H1 (cell line): ENCODE measurements around the gene GRAMD4. TPM values are rescaled to one million over a fixed set of nuclear protein-coding genes. Genes with fewer than 3 reads are reported as not detected.

Experiments
- CBX5 ChIP-seq: fragments of 300-800, 300-1000 bp; sonication (generic); IDR thresholded peaks from 2 replicates; pipeline ENCODE4 v1.7.1; 2016; ENCODE audit warnings: antibody characterized with exemption, low read length, low read depth
- JUND ChIP-seq: IDR thresholded peaks from 2 replicates; pipeline ENCODE4 v1.6.1; 2011; ENCODE audit warnings: mild to moderate bottlenecking, improper control_type of control experiment, low read length
- POLR2A ChIP-seq, 2 experiments: IDR thresholded peaks; 1 replicate in 1 of 2; 2 replicates in 1 of 2; pipeline ENCODE4 v1.6.1; 2011; ENCODE audit warnings: low read depth in 2 of 2, low read length in 2 of 2, mild to moderate bottlenecking in 2 of 2; ENCODE audit errors: control extremely low read depth in 1 of 2
- POLR2AphosphoS5 ChIP-seq: IDR thresholded peaks from 2 replicates; pipeline ENCODE4 v1.6.1; 2011; ENCODE audit warnings: low read depth, low read length
- POU5F1 ChIP-seq: IDR thresholded peaks from 2 replicates; pipeline ENCODE4 v1.6.1; 2011; ENCODE audit warnings: low read depth, mild to moderate bottlenecking, low read length, moderate library complexity
- RAD21 ChIP-seq, 2 experiments: IDR thresholded peaks in 1 of 2; conservative IDR thresholded peaks in 1 of 2; 2 replicates each; pipeline ENCODE4 v1.6.1; 2011; ENCODE audit warnings: low read depth in 2 of 2, low read length in 2 of 2, improper control_type of control experiment in 1 of 2, inconsistent platforms in 1 of 2, mild to moderate bottlenecking in 1 of 2, moderate library complexity in 1 of 2
- SIRT6 ChIP-seq: IDR thresholded peaks from one replicate; pipeline ENCODE4 v1.7.1; 2012; ENCODE audit warnings: low read length, inconsistent platforms
- polyA plus RNA-seq, 7 experiments: library from polyadenylated mRNA; depleted of rRNA in 3 of 7; stranded (reverse) in 5 of 7; unstranded in 2 of 7; fragments of >200 nt in 5 of 7; fragments of 200-250 nt in 2 of 7; gene quantifications; 1 replicate in 5 of 7; 2 replicates in 1 of 7; 4 replicates in 1 of 7; pipeline versions ENCODE4 v1.2.1 to v1.2.3, GENCODE V29; 2011 to 2013; ENCODE audit warnings: missing spikeins in 2 of 7, mixed read lengths in 2 of 7
- total RNA-seq: library from RNA; stranded (reverse); fragmentation: NEBNext Ultra II Directional; extraction: Animal tissue kit (Norgen Biotek cat#: 25700); gene quantifications from 2 replicates; pipeline ENCODE4 v1.2.1, GENCODE V29; 2021

Gene GRAMD4
- total and polyA plus RNA-seq, 2 of the 8 experiments (the other 6 are each of a cell fraction or from before 2014, with no cell fraction given) = 7.9 to 25.6 TPM

DNA sequence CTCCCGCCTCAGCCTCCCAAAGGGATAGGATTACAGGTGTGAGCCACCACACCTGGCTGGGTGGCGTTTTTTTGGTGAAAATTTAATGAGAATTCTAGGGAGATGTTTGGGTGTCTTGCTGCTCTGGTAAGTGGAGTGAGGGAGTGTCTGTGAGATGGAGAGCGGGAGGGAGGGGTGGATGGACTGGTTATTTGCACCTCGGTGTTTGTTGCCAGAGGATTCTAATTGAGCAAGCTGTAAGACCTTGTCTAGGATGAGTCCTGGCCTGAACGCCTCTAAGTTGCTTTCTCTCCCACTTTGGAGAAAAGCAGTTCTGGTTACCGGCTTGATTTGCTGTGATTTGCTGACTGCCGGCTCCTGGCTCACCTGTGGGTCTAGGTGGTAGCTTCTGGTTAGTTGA is 22.0 kb upstream of the GRAMD4 start (continued):
- no peak for TF ChIP-seq SIRT6
- TF ChIP-seq CBX5 = no peak
- TF ChIP-seq POU5F1 = no peak
- TF ChIP-seq POLR2A (IDR thresholded peaks at IDR 0.05; ENCODE audit: control extremely low read depth in 1 of 2, low read depth in 2 of 2, low read length in 2 of 2) = no peak
- TF ChIP-seq RAD21 (IDR thresholded peaks at IDR 0.05 in 1 of 2, conservative IDR thresholded peaks at IDR 0.05 in 1 of 2; ENCODE audit: low read depth in 2 of 2, low read length in 2 of 2) = no peak
- no peak for TF ChIP-seq JUND
- no peak for TF ChIP-seq POLR2AphosphoS5
